IPS DF 6.9 (cell line): ENCODE results near the gene FANK1.
"Not testable (repeated sequence)": the region's sequence is repeated elsewhere in the genome, so short reads cannot be mapped to it uniquely, and the experiment has no call there.

Experiments used
- DNase-seq: peaks from one replicate; pipeline ENCODE4 v3.0.0-alpha.2; 2013; ENCODE audit warnings: low read depth, low spot score
- H3K27ac ChIP-seq: one replicate; pipeline ENCODE4 v1.5.1; 2013; ENCODE audit warnings: low read length, control low read depth
- H3K27me3 ChIP-seq: 2 replicates; pipeline ENCODE4 v1.6.1; 2013; ENCODE audit warnings: mild to moderate bottlenecking, low read length; ENCODE audit not compliant: control insufficient read depth, insufficient read depth
- H3K36me3 ChIP-seq: 2 replicates; pipeline ENCODE4 v1.6.1; 2013; ENCODE audit warnings: low read length; ENCODE audit not compliant: control insufficient read depth, insufficient read depth
- H3K4me1 ChIP-seq: 2 replicates; pipeline ENCODE4 v1.6.1; 2013; ENCODE audit warnings: low read length; ENCODE audit not compliant: control insufficient read depth, insufficient read depth
- H3K4me3 ChIP-seq: 2 replicates; pipeline ENCODE4 v1.5.1; 2013; ENCODE audit warnings: mild to moderate bottlenecking, low read length
- H3K9me3 ChIP-seq: 2 replicates; pipeline ENCODE4 v1.6.1; 2013; ENCODE audit warnings: low read length, inconsistent platforms; ENCODE audit not compliant: control insufficient read depth, insufficient read depth
- WGBS: extraction: QIAGEN DNeasy Blood & Tissue Kit; methylation state at CpG from one replicate; pipeline ENCODE4 v1.1.7; 2013; ENCODE audit warnings: mixed read lengths, missing lambda C conversion rate; ENCODE audit not compliant: insufficient read length, insufficient coverage; 5-methylcytosine and 5-hydroxymethylcytosine counted together

FANK1 gene

GRCh38 chr10:125866421-125867029 lies 29.8 kb upstream of the FANK1 start:
- H3K9me3 ChIP-seq, result no peaks in the 10 kb centered on the region
- no peaks in the 10 kb centered on the region for H3K27me3 ChIP-seq
- H3K27ac ChIP-seq, result no peak overlapping the region
- peaks cover 7% of the 10 kb centered on the region for H3K36me3 ChIP-seq
- H3K4me1 ChIP-seq, result no peaks in the 10 kb centered on the region; the same call in 1 of the 2 replicates
- no CpG with 5 or more reads among the region's 7 CpGs for WGBS
- DNase-seq, result no peak
- no peak overlapping the region for H3K4me3 ChIP-seq

- Histone ChIP-seq H3K27ac (no peak overlapping the region), H3K4me3 (no peak overlapping the region), H3K27me3 (no peaks in the 10 kb centered on the region), H3K4me1 (no peaks in the 10 kb centered on the region; the same call in 1 of the 2 replicates), H3K9me3 (no peaks in the 10 kb centered on the region), H3K36me3 (peaks cover 7% of the 10 kb centered on the region)
- no peak for DNase-seq
- WGBS, result no CpG with 5 or more reads among the region's 7 CpGs
Observed at GRCh38 chr10:125868372-125868975, 27.9 kb upstream of the FANK1 start.

GRCh38 chr10:125871338-125871737 lies 25.0 kb upstream of the FANK1 start:
- no CpG with 5 or more reads among the region's 4 CpGs for WGBS
- Histone ChIP-seq H3K4me3 (no peak overlapping the region), H3K27me3 (no peaks in the 10 kb centered on the region), H3K27ac (no peak overlapping the region), H3K4me1 (no peaks in the 10 kb centered on the region; the same call in 1 of the 2 replicates), H3K36me3 (peaks cover 7% of the 10 kb centered on the region), H3K9me3 (no peaks in the 10 kb centered on the region)
- DNase-seq, result no peak

GRCh38 chr10:125878957-125879835 lies 17.2 kb upstream of the FANK1 start:
- H3K36me3 ChIP-seq, result no peaks in the 10 kb centered on the region
- no peaks in the 10 kb centered on the region for H3K9me3 ChIP-seq
- no peak overlapping the region for H3K27ac ChIP-seq
- DNase-seq, result no peak
- H3K27me3 ChIP-seq, result no peaks in the 10 kb centered on the region
- peaks cover 3% of the 10 kb centered on the region for H3K4me1 ChIP-seq
- H3K4me3 ChIP-seq, result no peak overlapping the region
- WGBS, result no CpG with 5 or more reads among the region's 11 CpGs

- peaks cover 3% of the 10 kb centered on the region for H3K4me1 ChIP-seq
- H3K4me3 ChIP-seq, result no peak overlapping the region
- no peaks in the 10 kb centered on the region for H3K27me3 ChIP-seq
- no peak for DNase-seq
- no peaks in the 10 kb centered on the region for H3K9me3 ChIP-seq
- WGBS, result no CpG with 5 or more reads among the region's 6 CpGs
- no peak overlapping the region for H3K27ac ChIP-seq
- H3K36me3 ChIP-seq, result no peaks in the 10 kb centered on the region
Observed at GRCh38 chr10:125880719-125881118, 15.6 kb upstream of the FANK1 start.

- Histone ChIP-seq H3K36me3 (no peaks in the 10 kb centered on the region), H3K4me3 (no peak within 1 kb of the TSS), H3K4me1 (peaks cover 3% of the 10 kb centered on the region), H3K27me3 (no peaks in the 10 kb centered on the region), H3K9me3 (no peaks in the 10 kb centered on the region), H3K27ac (no peak within 1 kb of the TSS)
- no CpG with 5 or more reads among the region's 4 CpGs for WGBS
- DNase-seq, result peak; percentile 72
Observed at GRCh38 chr10:125881192-125881591, 15.2 kb upstream of the FANK1 start, which contains the start of gene DHX32. DHX32 (minus strand) TSS chr10:125881292; CDS start chr10:125880824, 468 bp downstream.

GRCh38 chr10:125882596-125882995 lies 13.8 kb upstream of the FANK1 start:
- no peak for DNase-seq
- peaks cover 3% of the 10 kb centered on the region for H3K4me1 ChIP-seq
- H3K36me3 ChIP-seq, result no peaks in the 10 kb centered on the region
- no CpG with 5 or more reads among the region's 1 CpG for WGBS
- no peaks in the 10 kb centered on the region for H3K27me3 ChIP-seq
- no peak overlapping the region for H3K4me3 ChIP-seq
- no peak overlapping the region for H3K27ac ChIP-seq
- H3K9me3 ChIP-seq, result no peaks in the 10 kb centered on the region

- no peak overlapping the region for H3K4me3 ChIP-seq
- H3K9me3 ChIP-seq, result no peaks in the 10 kb centered on the region
- WGBS, result no CpG with 5 or more reads among the region's 3 CpGs
- no peak for DNase-seq
- no peaks in the 10 kb centered on the region for H3K27me3 ChIP-seq
- H3K4me1 ChIP-seq, result peaks cover 3% of the 10 kb centered on the region
- no peaks in the 10 kb centered on the region for H3K36me3 ChIP-seq
- no peak overlapping the region for H3K27ac ChIP-seq
Observed at GRCh38 chr10:125883211-125883610, 13.2 kb upstream of the FANK1 start.

- Histone ChIP-seq H3K36me3 (no peaks in the 10 kb centered on the region), H3K4me1 (no peaks in the 10 kb centered on the region), H3K27me3 (no peaks in the 10 kb centered on the region), H3K27ac (no peak overlapping the region), H3K4me3 (no peak overlapping the region), H3K9me3 (peaks cover 2% of the 10 kb centered on the region; the same call in 1 of the 2 replicates)
- DNase-seq, result no peak
- no CpG with 5 or more reads among the region's 3 CpGs for WGBS
Observed at GRCh38 chr10:125886914-125887512, 9.4 kb upstream of the FANK1 start.

GRCh38 chr10:125889441-125889840 lies 6.9 kb upstream of the FANK1 start:
- no CpG with 5 or more reads among the region's 4 CpGs for WGBS
- not testable (repeated sequence) for H3K4me3 ChIP-seq, DNase-seq

More at GRCh38 chr10:125889441-125889840, 6.9 kb upstream of the FANK1 start:
- not testable (repeated sequence) for H3K4me1 ChIP-seq, H3K27me3 ChIP-seq, H3K27ac ChIP-seq, H3K36me3 ChIP-seq, H3K9me3 ChIP-seq
